Fibroblast of skin of right quadriceps (primary cell): ENCODE measurements around the gene NR2E1.

Source experiments
- DNase-seq: peaks from one replicate; pipeline ENCODE4 v3.0.0-alpha.2; 2013

NR2E1 gene

DNA sequence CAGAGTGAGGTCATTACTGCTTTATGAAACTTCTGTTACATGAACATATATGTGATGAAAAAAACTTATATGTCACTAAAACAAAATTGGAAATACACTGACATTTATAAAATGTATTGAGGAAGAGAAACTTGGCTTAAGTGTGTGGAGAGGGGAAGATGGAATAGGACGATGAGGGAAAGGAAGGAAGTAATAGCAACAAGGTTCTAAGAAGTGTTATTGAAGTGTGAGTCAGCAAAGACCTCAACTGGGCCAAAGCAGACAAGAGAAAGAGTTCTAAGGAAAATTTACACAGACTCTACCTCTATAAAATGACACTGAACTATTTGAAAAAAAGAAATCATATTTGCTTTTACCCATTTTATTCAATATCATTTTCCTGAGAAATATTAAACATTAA is 56.7 kb downstream of the NR2E1 start:
- DNase-seq = no peak

DNA sequence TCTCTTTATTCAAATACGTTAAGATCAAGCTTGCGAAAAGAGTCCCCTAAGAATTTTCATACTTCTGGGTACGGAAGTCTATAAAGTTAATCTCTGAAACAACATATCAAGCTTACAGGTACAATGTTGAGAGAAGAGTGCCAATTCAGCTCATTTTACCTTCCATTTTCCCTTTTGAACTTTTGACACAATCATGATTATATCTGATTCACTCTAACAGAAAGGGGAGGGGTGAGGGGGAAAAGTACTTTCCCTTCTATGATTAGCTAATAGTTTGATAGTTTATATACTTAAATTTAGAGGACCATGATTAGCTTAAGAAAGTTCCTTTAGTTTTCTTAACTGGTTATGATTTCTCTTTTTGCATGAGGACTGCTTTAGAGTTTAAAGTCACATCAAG is 61.5 kb downstream of the NR2E1 start:
- no peak for DNase-seq

DNA sequence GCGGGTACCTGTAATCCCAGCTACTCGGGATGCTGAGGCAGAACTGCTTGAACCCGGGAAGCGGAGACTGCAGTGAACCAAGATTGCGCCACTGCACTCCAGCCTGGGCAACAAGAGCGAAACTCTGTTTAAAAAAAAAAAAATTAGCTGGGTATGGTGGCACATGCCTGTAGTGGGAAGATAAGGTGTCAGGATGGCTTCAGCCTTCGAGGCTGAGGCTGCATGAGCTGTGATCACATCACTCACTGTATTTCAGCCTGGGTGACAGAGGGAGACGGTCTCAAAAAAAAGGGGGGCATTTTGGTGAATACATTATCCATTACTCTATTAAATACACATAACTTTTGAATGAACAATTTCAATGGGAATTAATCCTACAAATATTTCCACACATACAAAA is 62.6 kb downstream of the NR2E1 start:
- DNase-seq = no peak

DNA sequence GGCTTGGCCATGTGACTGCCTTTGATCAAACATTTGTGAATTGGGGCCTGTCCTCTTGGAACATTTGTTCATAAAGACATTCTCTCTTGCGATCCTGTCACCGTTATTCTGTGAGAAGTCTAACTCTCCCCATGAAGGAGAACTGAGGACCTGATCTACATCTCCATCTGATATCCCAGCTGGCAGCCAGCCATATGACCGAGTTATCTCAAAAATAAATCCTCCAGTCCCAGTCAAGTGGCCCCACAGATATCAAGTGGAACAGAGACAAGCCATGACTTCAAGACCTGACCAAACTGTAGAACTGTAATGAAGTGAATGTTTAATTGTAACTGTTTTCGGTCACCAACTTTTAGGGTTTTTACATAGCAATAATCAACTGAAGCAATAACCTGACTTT is 69.3 kb downstream of the NR2E1 start:
- no peak for DNase-seq

DNA sequence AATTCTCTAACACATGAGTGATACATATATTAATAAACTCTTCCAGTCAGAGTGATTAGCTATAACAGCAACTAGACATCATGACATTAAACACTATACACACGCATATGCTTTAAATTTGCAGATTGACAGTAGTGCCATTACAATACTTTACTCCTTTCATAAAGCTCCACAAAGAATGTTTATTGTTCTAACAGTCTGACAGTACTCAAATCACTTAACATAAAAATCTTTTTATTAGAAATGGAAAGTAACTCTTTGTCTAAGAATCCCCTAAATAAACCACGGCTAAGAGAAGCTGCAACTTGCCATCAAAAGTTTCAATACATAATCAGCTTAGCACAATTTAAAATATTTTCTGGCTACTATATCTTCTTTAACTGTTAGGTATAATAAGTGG is 71.0 kb downstream of the NR2E1 start:
- no peak for DNase-seq

DNA sequence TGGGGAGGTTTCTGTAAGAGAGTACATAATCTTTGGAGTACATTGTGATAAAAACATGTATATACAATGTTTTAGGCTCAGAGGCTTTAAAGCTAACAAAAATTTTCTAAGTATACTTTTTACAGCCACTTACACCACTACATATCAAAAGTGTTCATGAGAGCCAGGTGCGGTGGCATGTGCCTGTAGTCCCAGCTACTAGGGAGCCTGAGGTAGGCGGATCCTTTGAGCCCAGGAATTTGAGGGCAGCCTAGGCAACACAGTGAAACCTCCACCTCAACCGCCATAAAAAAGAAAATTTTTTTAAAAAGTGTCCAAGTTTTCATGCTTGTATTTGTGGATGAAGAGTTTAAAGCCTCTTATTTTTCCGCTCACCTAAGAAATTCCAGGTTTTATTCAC is 72.5 kb downstream of the NR2E1 start:
- no peak for DNase-seq
